Immature natural killer cell (primary cell): Measurements from ENCODE around the gene GPR34. TPM values are rescaled to one million over a fixed set of nuclear protein-coding genes. Genes with fewer than 3 reads are reported as not detected.
"Not testable (repeated sequence)": the region's sequence is repeated elsewhere in the genome, so short reads cannot be mapped to it uniquely, and the experiment has no call there.

Source experiments
- DNase-seq, 3 donors: peaks; one replicate each; pipeline ENCODE4 v3.0.0; 2022; ENCODE audit warnings: mixed read lengths in 1 of 3
- H3K27ac Mint-ChIP-seq, 6 donors: one replicate each; pipeline ENCODE4 v1.8.0; 2020; ENCODE audit warnings: mixed read lengths in 6 of 6, mild to moderate bottlenecking in 5 of 6, inconsistent platforms in 4 of 6, moderate library complexity in 3 of 6
- H3K27me3 Mint-ChIP-seq, 3 donors: one replicate each; pipeline ENCODE4 v1.8.0; 2020 to 2021; ENCODE audit warnings: low read depth in 3 of 3, mild to moderate bottlenecking in 3 of 3, mixed read lengths in 3 of 3, moderate library complexity in 3 of 3, inconsistent platforms in 1 of 3
- H3K36me3 Mint-ChIP-seq, 3 donors: one replicate each; pipeline ENCODE4 v1.8.0; 2020; ENCODE audit warnings: mixed read lengths in 3 of 3, inconsistent platforms in 2 of 3, mild to moderate bottlenecking in 2 of 3
- H3K4me1 Mint-ChIP-seq, 2 donors: one replicate each; pipeline ENCODE4 v1.8.0; 2020; ENCODE audit warnings: inconsistent platforms in 2 of 2, mild to moderate bottlenecking in 2 of 2, mixed read lengths in 2 of 2, moderate library complexity in 1 of 2
- H3K4me3 Mint-ChIP-seq, 5 donors: one replicate each; pipeline ENCODE4 v1.8.0; 2020; ENCODE audit warnings: mild to moderate bottlenecking in 5 of 5, mixed read lengths in 5 of 5, inconsistent platforms in 3 of 5, moderate library complexity in 3 of 5
- H3K9me3 Mint-ChIP-seq, 6 donors: one replicate each; pipeline ENCODE4 v1.8.0; 2020; ENCODE audit warnings: mild to moderate bottlenecking in 6 of 6, mixed read lengths in 6 of 6, inconsistent platforms in 4 of 6, moderate library complexity in 3 of 6
- polyA plus RNA-seq, 3 donors: library from polyadenylated mRNA; unstranded; fragments of 300-500 nt; fragmentation: Illumina TruSeq; gene quantifications; one replicate each; pipeline ENCODE4 v1.2.3, GENCODE V29; 2021

Gene GPR34
- polyA plus RNA-seq, 3 donors from 2014 or later: 2.8 to 2.9 TPM; not detected in 1

GRCh38 chrX:41705680-41706374, 17.1 kb downstream of the GPR34 start:
- DNase-seq: no peak
- Mint-ChIP-seq H3K36me3 (peaks cover 0 to 3% (median 0%) of the 10 kb centered on the region in 3 donors), H3K9me3 (no peaks in the 10 kb centered on the region), H3K27me3 (peaks cover 0 to 16% (median 12%) of the 10 kb centered on the region in 3 donors), H3K4me3 (peak overlapping the region; percentile 16 to 58 (median 25)), H3K27ac (peak overlapping the region in 2 of 6 donors; percentile 17 to 20), H3K4me1 (peaks cover 47 to 61% of the 10 kb centered on the region in 2 donors)

GRCh38 chrX:41707218-41707617, 18.4 kb downstream of the GPR34 start:
- H3K4me1 Mint-ChIP-seq: peaks cover 47 to 56% of the 10 kb centered on the region in 2 donors
- H3K9me3 Mint-ChIP-seq: no peaks in the 10 kb centered on the region
- peaks cover 0 to 3% (median 0%) of the 10 kb centered on the region in 3 donors for H3K36me3 Mint-ChIP-seq
- no peak overlapping the region for H3K27ac Mint-ChIP-seq
- no peak overlapping the region for H3K4me3 Mint-ChIP-seq
- H3K27me3 Mint-ChIP-seq: peaks cover 0 to 15% (median 12%) of the 10 kb centered on the region in 3 donors
- DNase-seq: no peak

- Mint-ChIP-seq H3K4me1 (peaks cover 40 to 48% of the 10 kb centered on the region in 2 donors), H3K9me3 (no peaks in the 10 kb centered on the region), H3K4me3 (no peak overlapping the region), H3K27ac (no peak overlapping the region), H3K36me3 (peaks cover 0 to 3% (median 0%) of the 10 kb centered on the region in 3 donors), H3K27me3 (peaks cover 0 to 20% (median 19%) of the 10 kb centered on the region in 3 donors)
- no peak for DNase-seq
These were observed 19.7 kb downstream of the GPR34 start for GRCh38 chrX:41708486-41708885.

GRCh38 chrX:41711021-41711667, 22.4 kb downstream of the GPR34 start:
- no peaks in the 10 kb centered on the region for H3K9me3 Mint-ChIP-seq
- no peak overlapping the region for H3K4me3 Mint-ChIP-seq
- peaks cover 15 to 26% of the 10 kb centered on the region in 2 donors for H3K4me1 Mint-ChIP-seq
- H3K36me3 Mint-ChIP-seq: peaks cover 0 to 5% (median 0%) of the 10 kb centered on the region in 3 donors
- H3K27ac Mint-ChIP-seq: no peak overlapping the region
- DNase-seq: no peak
- H3K27me3 Mint-ChIP-seq: peaks cover 0 to 23% (median 20%) of the 10 kb centered on the region in 3 donors

- no peak for DNase-seq
- peaks cover 4 to 24% (median 14%) of the 10 kb centered on the region in 3 donors for H3K27me3 Mint-ChIP-seq
- H3K27ac Mint-ChIP-seq: no peak overlapping the region
- peaks cover 33 to 53% of the 10 kb centered on the region in 2 donors for H3K4me1 Mint-ChIP-seq
- H3K9me3 Mint-ChIP-seq: peaks cover 2 to 16% (median 7%) of the 10 kb centered on the region in 6 donors
- no peak overlapping the region for H3K4me3 Mint-ChIP-seq
- H3K36me3 Mint-ChIP-seq: peaks cover 0 to 13% (median 0%) of the 10 kb centered on the region in 3 donors
These were observed 27.4 kb downstream of the GPR34 start for GRCh38 chrX:41716222-41716621.

DNA sequence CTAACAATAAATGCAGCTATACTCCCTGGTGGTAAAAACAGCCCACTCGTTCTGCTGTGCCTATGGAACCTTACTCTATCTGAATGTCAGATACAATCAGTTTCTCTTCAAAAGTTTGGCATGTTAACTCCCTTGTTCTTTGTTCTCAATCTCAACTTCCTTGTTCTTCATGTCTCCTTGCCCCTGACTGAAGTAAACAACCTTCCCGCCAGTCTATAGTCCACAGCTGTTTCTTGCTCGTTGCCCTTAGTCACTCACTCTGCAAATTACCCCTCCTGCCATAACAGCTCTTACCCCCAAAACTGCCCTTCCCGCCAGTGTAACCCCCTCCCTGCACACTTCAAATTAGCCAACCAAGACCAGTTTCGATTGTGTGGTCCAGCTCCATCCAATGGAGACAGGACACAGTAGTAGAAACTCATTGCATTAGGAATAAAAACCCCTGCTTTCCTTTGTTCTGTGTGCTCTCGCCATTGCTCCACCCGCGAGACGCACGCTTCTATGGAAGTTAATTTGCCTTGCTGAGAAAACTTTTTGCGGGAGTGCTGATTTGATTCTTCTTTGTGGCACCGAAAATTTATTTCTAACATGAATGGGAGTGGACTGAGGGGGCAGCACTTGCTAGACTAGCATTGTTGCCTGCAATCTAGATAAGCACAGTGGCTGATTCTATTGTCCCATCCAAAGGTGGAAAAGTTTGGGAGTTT, 28.1 kb downstream of the GPR34 start:
- H3K27ac Mint-ChIP-seq: peak overlapping the region in 1 of 6 donors; percentile 18
- peaks cover 0 to 13% (median 0%) of the 10 kb centered on the region in 3 donors for H3K36me3 Mint-ChIP-seq
- peak overlapping the region in 1 of 5 donors; percentile 23 for H3K4me3 Mint-ChIP-seq
- H3K4me1 Mint-ChIP-seq: peaks cover 40 to 60% of the 10 kb centered on the region in 2 donors
- peaks cover 2 to 16% (median 7%) of the 10 kb centered on the region in 6 donors for H3K9me3 Mint-ChIP-seq
- peaks cover 4 to 24% (median 14%) of the 10 kb centered on the region in 3 donors for H3K27me3 Mint-ChIP-seq
- no peak for DNase-seq

DNA sequence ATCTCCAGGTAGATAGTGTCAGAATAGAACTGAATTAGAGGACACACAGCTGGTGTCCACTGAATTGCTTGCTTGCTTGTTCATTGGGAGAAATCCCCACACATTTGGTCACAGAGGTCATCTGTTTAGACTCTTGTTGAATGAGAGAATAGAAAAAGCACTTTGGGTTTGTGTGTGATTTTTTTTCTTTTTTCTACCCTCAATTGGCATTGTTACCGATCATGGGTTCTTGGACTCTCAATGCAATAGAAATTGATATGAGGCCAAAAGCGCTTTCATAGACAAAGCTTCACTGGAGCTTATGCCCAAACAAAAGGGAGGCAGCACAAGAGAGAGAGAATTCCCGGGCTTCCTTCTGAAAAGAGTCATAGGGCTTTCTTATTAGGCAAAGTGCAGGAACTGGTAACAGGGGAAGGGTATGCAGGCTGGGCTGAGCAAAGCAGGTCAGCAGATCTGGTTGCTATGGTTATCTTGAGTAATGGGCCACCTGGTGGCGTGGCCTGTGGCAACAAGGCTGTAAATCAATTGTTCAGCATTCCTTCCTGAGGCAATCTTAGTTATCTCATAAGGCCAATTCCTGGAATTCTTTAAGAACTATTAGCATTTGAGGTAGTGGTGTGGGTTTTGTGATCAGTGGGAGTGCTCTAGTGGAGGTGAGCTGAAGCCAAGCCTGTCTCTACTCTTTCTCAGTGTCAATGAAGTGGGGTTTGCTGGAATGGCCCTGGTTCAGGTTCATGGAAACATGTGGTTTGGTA, 29.9 kb downstream of the GPR34 start:
- Mint-ChIP-seq H3K9me3 (peaks cover 2 to 16% (median 7%) of the 10 kb centered on the region in 6 donors), H3K27me3 (peaks cover 7 to 16% (median 9%) of the 10 kb centered on the region in 3 donors), H3K36me3 (peaks cover 0 to 13% (median 0%) of the 10 kb centered on the region in 3 donors), H3K4me1 (peaks cover 56 to 74% of the 10 kb centered on the region in 2 donors), H3K27ac (peak overlapping the region in 2 of 6 donors; percentile 68 to 69), H3K4me3 (peak overlapping the region in 4 of 5 donors; percentile 8 to 70 (median 38))
- no peak for DNase-seq

GRCh38 chrX:41719610-41720009, 30.8 kb downstream of the GPR34 start:
- Mint-ChIP-seq H3K27me3 (peaks cover 7 to 11% (median 9%) of the 10 kb centered on the region in 3 donors), H3K9me3 (peaks cover 2 to 16% (median 7%) of the 10 kb centered on the region in 6 donors), H3K4me3 (peak overlapping the region; percentile 49 to 76 (median 70)), H3K4me1 (peaks cover 63 to 80% of the 10 kb centered on the region in 2 donors), H3K27ac (peak overlapping the region; percentile 76 to 90 (median 83))
- H3K36me3 Mint-ChIP-seq, DNase-seq: not testable (repeated sequence)

DNA sequence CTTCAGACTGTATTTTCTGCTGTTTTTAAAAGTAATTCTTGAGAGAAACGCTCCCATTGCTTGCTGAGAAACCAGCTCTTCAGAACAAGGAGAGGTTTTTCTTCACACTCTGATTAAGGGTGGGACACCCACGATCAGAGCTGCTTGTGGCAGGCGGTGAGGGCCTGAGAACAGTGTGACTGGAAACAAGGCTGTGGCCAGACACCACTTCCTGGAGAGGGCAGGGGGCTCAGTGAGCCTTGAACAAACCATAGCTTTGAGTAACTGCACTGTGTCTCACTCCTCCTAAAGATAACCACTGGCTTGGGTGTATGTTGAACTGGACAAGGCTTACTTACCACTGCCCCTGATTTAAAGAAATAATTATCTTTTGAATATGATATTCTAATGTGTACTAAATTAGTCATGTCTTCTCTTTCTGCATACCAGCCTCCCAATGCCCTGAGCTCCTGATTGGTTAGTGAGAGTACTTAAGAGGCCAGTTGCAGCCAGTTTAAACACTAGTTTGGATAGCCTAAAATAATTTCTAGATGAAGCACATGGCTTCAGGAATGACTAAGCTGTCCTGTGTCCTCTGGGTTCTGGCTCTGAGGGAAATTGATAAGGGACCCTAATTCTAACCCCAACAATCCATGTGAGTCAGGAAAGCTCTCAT, 31.5 kb downstream of the GPR34 start:
- H3K9me3 Mint-ChIP-seq: peaks cover 2 to 16% (median 7%) of the 10 kb centered on the region in 6 donors
- peaks cover 0 to 8% (median 0%) of the 10 kb centered on the region in 3 donors for H3K36me3 Mint-ChIP-seq
- peaks cover 63 to 81% of the 10 kb centered on the region in 2 donors for H3K4me1 Mint-ChIP-seq
- peak overlapping the region; percentile 50 to 90 (median 82) for H3K27ac Mint-ChIP-seq
- H3K4me3 Mint-ChIP-seq: peak overlapping the region; percentile 49 to 76 (median 70)
- DNase-seq: peak; percentile 79 to 85 (median 84)
- peaks cover 7 to 11% (median 10%) of the 10 kb centered on the region in 3 donors for H3K27me3 Mint-ChIP-seq

DNA sequence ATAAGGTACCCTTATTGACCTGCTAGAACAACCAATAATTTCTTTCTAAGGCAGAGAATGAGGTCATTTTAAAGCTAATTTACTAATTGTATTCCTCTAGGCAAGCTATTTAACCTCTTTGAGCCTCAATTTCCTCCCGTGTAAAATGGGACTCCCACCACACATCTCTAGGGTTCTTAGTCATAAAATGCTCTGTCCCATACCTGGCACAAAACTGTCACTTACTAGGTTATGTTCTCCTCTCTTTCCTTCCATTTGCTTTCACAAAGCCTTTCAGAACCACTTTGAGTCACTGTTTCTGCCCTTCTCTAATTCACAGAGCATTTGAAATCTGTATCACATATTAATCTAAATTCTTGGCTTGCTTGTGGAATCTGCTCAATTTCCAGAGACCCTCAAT, 32.8 kb downstream of the GPR34 start:
- H3K4me3 Mint-ChIP-seq: peak overlapping the region in 2 of 5 donors; percentile 14 to 34
- H3K4me1 Mint-ChIP-seq: peaks cover 65 to 80% of the 10 kb centered on the region in 2 donors

GRCh38 chrX:41722214-41722613, 33.4 kb downstream of the GPR34 start:
- Mint-ChIP-seq H3K4me1 (peaks cover 65 to 78% of the 10 kb centered on the region in 2 donors), H3K9me3 (peaks cover 0 to 13% (median 7%) of the 10 kb centered on the region in 6 donors), H3K4me3 (peak overlapping the region in 4 of 5 donors; percentile 2 to 65 (median 24)), H3K36me3 (peaks cover 0 to 6% (median 4%) of the 10 kb centered on the region in 3 donors), H3K27ac (peak overlapping the region in 5 of 6 donors; percentile 1 to 69 (median 42)), H3K27me3 (peaks cover 7 to 10% (median 9%) of the 10 kb centered on the region in 3 donors)
- no peak for DNase-seq

More for the DNA sequence above, 32.8 kb downstream of the GPR34 start:
- Mint-ChIP-seq H3K27me3 (peaks cover 7 to 11% (median 10%) of the 10 kb centered on the region in 3 donors), H3K9me3 (peaks cover 2 to 16% (median 7%) of the 10 kb centered on the region in 6 donors), H3K27ac (peak overlapping the region in 3 of 6 donors; percentile 16 to 79 (median 46)), H3K36me3 (peaks cover 0 to 8% (median 0%) of the 10 kb centered on the region in 3 donors)
- no peak for DNase-seq
